HG03280 (cell line): ENCODE results near the gene ACRV1.

Experiments
- ATAC-seq: cut with Tn5 transposase; IDR thresholded peaks from one replicate; pipeline ENCODE4 v1.9.1; 2021; ENCODE audit warnings: mild to moderate bottlenecking, moderate library complexity; ENCODE audit not compliant: unreplicated experiment

The ACRV1 gene

GRCh38 chr11:125662689-125663088 is 18.0 kb downstream of the ACRV1 start:
- no peak for ATAC-seq

- no peak for ATAC-seq
Measured at GRCh38 chr11:125649465-125650166, 31.0 kb downstream of the ACRV1 start.

GRCh38 chr11:125645871-125646270 is 34.8 kb downstream of the ACRV1 start:
- no peak for ATAC-seq

- ATAC-seq = no peak
Measured at GRCh38 chr11:125638315-125638714, 42.3 kb downstream of the ACRV1 start.

- ATAC-seq = no peak
Measured at GRCh38 chr11:125637840-125638239, 42.8 kb downstream of the ACRV1 start.

GRCh38 chr11:125627236-125627910 is 53.3 kb downstream of the ACRV1 start:
- ATAC-seq = no peak

GRCh38 chr11:125626288-125626950 is 54.2 kb downstream of the ACRV1 start:
- peak; percentile 33 for ATAC-seq

- peak; percentile 85 for ATAC-seq
Measured at GRCh38 chr11:125625630-125626287, 54.9 kb downstream of the ACRV1 start.

GRCh38 chr11:125625225-125625629 is 55.4 kb downstream of the ACRV1 start:
- no peak for ATAC-seq

GRCh38 chr11:125624756-125625213 is 55.9 kb downstream of the ACRV1 start, which contains the start of gene CHEK1:
Gene CHEK1 (plus strand): TSS chr11:125625163. CDS start chr11:125626769, 1,606 bp downstream.
- no peak for ATAC-seq

GRCh38 chr11:125623064-125623463 is 57.6 kb downstream of the ACRV1 start:
- no peak for ATAC-seq

- no peak for ATAC-seq
Measured at GRCh38 chr11:125621995-125622394, 58.7 kb downstream of the ACRV1 start.
